ENCODE measurements around the gene CALML6.

CALML6 gene

GRCh38 chr1:1908506-1908791, 6.6 kb upstream of the CALML6 start (continued):
- TF ChIP-seq PRDM2 (tag by site-specific recombination; IDR thresholded peaks at IDR 0.05; ENCODE audit: borderline replicate concordance) (no peak), ZSCAN16 (tag by site-specific recombination; IDR thresholded peaks at IDR 0.05) (no peak), ZBTB48 (tag by site-specific recombination; IDR thresholded peaks at IDR 0.05) (peak; percentile 37; the same call in 1 of the 2 replicates), ZFP37 (tag by site-specific recombination; IDR thresholded peaks at IDR 0.05) (no peak), ZBTB1 (tag by site-specific recombination; IDR thresholded peaks at IDR 0.05) (no peak), ZNF777 (tag by site-specific recombination; IDR thresholded peaks at IDR 0.05; ENCODE audit: borderline replicate concordance) (no peak), ZNF639 (tag by site-specific recombination; IDR thresholded peaks at IDR 0.05) (no peak), ZNF692 (tag by site-specific recombination; IDR thresholded peaks at IDR 0.05) (0 out of 2 replicates have a peak, but pooled peaks have one; percentile 18), ZBTB17 (tag by site-specific recombination; IDR thresholded peaks at IDR 0.05) (no peak), ZNF280C (tag by site-specific recombination; IDR thresholded peaks at IDR 0.05) (no peak), ZBTB44 (tag by site-specific recombination; IDR thresholded peaks at IDR 0.05) (no peak), ZSCAN23 (tag by site-specific recombination; IDR thresholded peaks at IDR 0.05) (no peak), ZEB2 (tag by site-specific recombination; IDR thresholded peaks at IDR 0.05) (0 out of 2 replicates have a peak, but pooled peaks have one; percentile 34), ZNF18 (tag by site-specific recombination; IDR thresholded peaks at IDR 0.05) (no peak), ZFP69B (tag by site-specific recombination; IDR thresholded peaks at IDR 0.05) (no peak), ZNF148 (tag by site-specific recombination; IDR thresholded peaks at IDR 0.05; ENCODE audit: borderline replicate concordance) (no peak), ZNF548 (tag by site-specific recombination; IDR thresholded peaks at IDR 0.05) (no peak), PRDM1 (tag by site-specific recombination; IDR thresholded peaks at IDR 0.05) (no peak), ZNF571 (tag by site-specific recombination; IDR thresholded peaks at IDR 0.05) (no peak), HOXD13 (CRISPR knock-in tag; IDR thresholded peaks at IDR 0.05; ENCODE audit: borderline replicate concordance) (no peak), OVOL3 (tag by site-specific recombination; IDR thresholded peaks at IDR 0.05) (no peak), MYNN (tag by site-specific recombination; IDR thresholded peaks at IDR 0.05; ENCODE audit: borderline replicate concordance) (no peak), ZNF48 (tag by site-specific recombination; IDR thresholded peaks at IDR 0.05) (no peak), ZNF10 (tag by site-specific recombination; IDR thresholded peaks at IDR 0.05) (no peak), ZNF423 (tag by site-specific recombination; IDR thresholded peaks at IDR 0.05) (peak; percentile 57; the same call in 1 of the 2 replicates)
